HepG2 (cell line): ENCODE measurements around the gene ZNF486. TPM values are rescaled to one million over a fixed set of nuclear protein-coding genes. Genes with fewer than 3 reads are reported as not detected.
"Not testable (repeated sequence)": the region's sequence is repeated elsewhere in the genome, so short reads cannot be mapped to it uniquely, and the experiment has no call there.

Experiments
- ATAC-seq: fragments of 200-7000 bp; cut with Tn5 transposase; 3 replicates; pipeline ENCODE4 v1.9.1; 2020; ENCODE audit warnings: mild to moderate bottlenecking, moderate library complexity
- BruUV-seq: library from RNA; stranded (reverse); fragments of 400-500 nt; replicated peaks from 2 replicates; lab custom pipeline; 2021; lab: Mats Ljungman, UMichigan
- CTCF ChIA-PET: fragments of 300-600 bp; formaldehyde crosslinking; extraction: SDS; loops from one replicate; lab custom pipeline; 2021; ENCODE audit warnings: low total read pairs, inconsistent platforms, low intra/inter-chr PET ratio; lab: Yijun Ruan, JAX
- POLR2A ChIA-PET: fragments of 350-600 bp; sonication (Branson Sonifier 250); formaldehyde crosslinking; loops from one replicate; lab custom pipeline; 2020; ENCODE audit warnings: antibody characterized with exemption, inconsistent platforms; lab: Yijun Ruan, JAX
- DNase-seq: peaks from one replicate; pipeline ENCODE4 v3.0.0-alpha.2; 2015; ENCODE audit warnings: low spot score
- FAIRE-seq: peaks from 3 replicates; lab custom pipeline; 2011; peaks lifted over from hg19 to GRCh38; lab: Jason Lieb, UNC
- H2AFZ ChIP-seq: one replicate; pipeline ENCODE4 v1.6.1; 2011; ENCODE audit warnings: low read length, inconsistent platforms
- H3K27ac ChIP-seq: fragments of 300-600 bp; 3 replicates; pipeline ENCODE4 v1.8.0; 2011; ENCODE audit warnings: mixed run types, mild to moderate bottlenecking, mixed read lengths, low read length, inconsistent platforms; ENCODE audit not compliant: insufficient read depth; ENCODE audit errors: extremely low read length
- H3K27me3 ChIP-seq, 2 experiments: fragments of 200-600 bp in 1 of 2; 2 replicates in 1 of 2; 3 replicates in 1 of 2; pipeline versions ENCODE4 v1.6.0 to v1.8.0; 2011; ENCODE audit warnings: low read length in 2 of 2, mild to moderate bottlenecking in 2 of 2, moderate library complexity in 2 of 2, inconsistent platforms in 1 of 2; ENCODE audit not compliant: insufficient read depth in 2 of 2, control insufficient read depth in 1 of 2
- H3K36me3 ChIP-seq, 2 experiments: fragments of 200-600 bp in 1 of 2; replicated peaks in 1 of 2; 2 replicates in 1 of 2; 3 replicates in 1 of 2; pipeline versions ENCODE4 v1.5.1 to v1.8.0; 2011; ENCODE audit warnings: low read length in 2 of 2, inconsistent platforms in 1 of 2; ENCODE audit not compliant: insufficient read depth in 2 of 2, control insufficient read depth in 1 of 2
- H3K4me1 ChIP-seq: 2 replicates; pipeline ENCODE4 v1.5.1; 2012; ENCODE audit warnings: low read length, inconsistent platforms; ENCODE audit not compliant: insufficient read depth
- H3K4me2 ChIP-seq: 2 replicates; pipeline ENCODE4 v1.6.0; 2011; ENCODE audit warnings: low read depth, low read length, inconsistent platforms
- H3K4me3 ChIP-seq, 3 experiments: fragments of 200-600 bp in 1 of 3; sonication (generic), shearing (Covaris generic) in 1 of 3; replicated peaks in 1 of 3; 2 replicates each; pipeline ENCODE4 v1.5.1; 2011 to 2016; ENCODE audit warnings: low read length in 3 of 3, inconsistent platforms in 2 of 3, low read depth in 2 of 3, mild to moderate bottlenecking in 2 of 3, control low read depth in 1 of 3, mixed read lengths in 1 of 3; ENCODE audit not compliant: insufficient read depth in 1 of 3
- H3K79me2 ChIP-seq: one replicate; pipeline ENCODE4 v1.6.1; 2011; ENCODE audit warnings: low read length, inconsistent platforms; ENCODE audit not compliant: insufficient read depth
- H3K9ac ChIP-seq: 2 replicates; pipeline ENCODE4 v1.6.0; 2011; ENCODE audit warnings: mild to moderate bottlenecking, low read depth, low read length, inconsistent platforms; ENCODE audit not compliant: insufficient read depth
- H3K9me3 ChIP-seq: 2 replicates; pipeline ENCODE4 v1.5.1; 2012; ENCODE audit warnings: mild to moderate bottlenecking, low read length
- H4K20me1 ChIP-seq: 2 replicates; pipeline ENCODE4 v1.6.0; 2011; ENCODE audit warnings: inconsistent platforms, mild to moderate bottlenecking, low read length, moderate library complexity; ENCODE audit not compliant: insufficient read depth
- ATF1 ChIP-seq: IDR thresholded peaks from 2 replicates; pipeline ENCODE4 v1.6.1; 2016; ENCODE audit warnings: mild to moderate bottlenecking, control low read depth
- PAWR ChIP-seq: sonication (generic); formaldehyde crosslinking; IDR thresholded peaks from 2 replicates; pipeline ENCODE4 v1.4.0; 2020; ENCODE audit warnings: missing genetic modification reagents, mild to moderate bottlenecking, borderline replicate concordance
- ZMYM3 ChIP-seq: sonication (generic); formaldehyde crosslinking; IDR thresholded peaks from 2 replicates; pipeline ENCODE4 v1.5.1; 2020; ENCODE audit warnings: mild to moderate bottlenecking, missing genetic modification reagents
- ZNF282 ChIP-seq: fragments of 450-650 bp; IDR thresholded peaks from 2 replicates; pipeline ENCODE4 v1.6.1; 2018; ENCODE audit not compliant: partially characterized antibody
- ZNF407 ChIP-seq: sonication (generic); formaldehyde crosslinking; IDR thresholded peaks from one replicate; pipeline ENCODE4 v1.5.1; 2020; ENCODE audit warnings: mild to moderate bottlenecking, missing genetic modification reagents; ENCODE audit errors: not compliant biosample characterization
- WGBS: methylation state at CpG from one replicate; pipeline ENCODE4 v1.1.6; 2017; ENCODE audit warnings: low lambda C conversion rate; 5-methylcytosine and 5-hydroxymethylcytosine counted together
- in situ Hi-C: cut with HindIII; loops from 2 replicates; pipeline ENCODE4 v1.10.0; 2017; ENCODE audit warnings: low pct_unique_long_range_greater_than_20kb; ENCODE audit not compliant: extremely low pct_ligation_motif_present
- intact Hi-C: fragments of 100-400 bp; cut with micrococcal nuclease; formaldehyde crosslinking; loops from one replicate; pipeline ENCODE4 v1.10.0; 2022; ENCODE audit not compliant: unreplicated experiment
- polyA plus RNA-seq, 8 experiments: library from polyadenylated mRNA; depleted of rRNA in 3 of 8; stranded (reverse) in 7 of 8; unstranded in 1 of 8; fragments of >200 nt; fragmentation: Illumina TruSeq in 4 of 8; extraction: Trizol in 4 of 8; gene quantifications; 2 replicates each; pipeline versions ENCODE4 v1.2.1 to v1.2.3, GENCODE V29; 2011 to 2016; ENCODE audit warnings: low read depth in 4 of 8, missing spikeins in 1 of 8, mixed read lengths in 1 of 8; ENCODE audit not compliant: insufficient read depth in 1 of 8
- total RNA-seq, 5 experiments: library from RNA; depleted of rRNA; stranded (reverse); fragments of >200 nt; fragmentation: Illumina TruSeq; extraction: Trizol; gene quantifications; 2 replicates each; pipeline ENCODE4 v1.2.3, GENCODE V29; 2016; ENCODE audit warnings: low read depth in 1 of 5

The ZNF486 gene
- total and polyA plus RNA-seq, 2 of the 13 experiments (the other 11 are each of a cell fraction or from before 2014, with no cell fraction given): 0.70 to 2.1 TPM

GRCh38 chr19:20171285-20171684, 4.3 kb downstream of the ZNF486 start (continued):
- TF ChIP-seq ZMYM3 (no peak), ZNF407 (CRISPR knock-in tag) (no peak), ZNF282 (no peak), ATF1 (no peak), PAWR (CRISPR knock-in tag) (no peak)
- TF ChIP-seq, all 625 proteins: peak for 0

- H3K36me3 ChIP-seq, H2AFZ ChIP-seq, H3K27ac ChIP-seq, H3K4me2 ChIP-seq, FAIRE-seq, H3K4me3 ChIP-seq, BruUV-seq, in situ Hi-C loops, H4K20me1 ChIP-seq, intact Hi-C loops, ATAC-seq, H3K9ac ChIP-seq, H3K4me1 ChIP-seq, H3K79me2 ChIP-seq, H3K27me3 ChIP-seq, CTCF ChIA-PET, POLR2A ChIA-PET, DNase-seq: not testable (repeated sequence)
- peaks cover 57% of the 10 kb centered on the region; the same call in 1 of the 2 replicates for H3K9me3 ChIP-seq
- WGBS: 79% methylated on average over 4 of the region's 28 CpGs
These were observed 8.8 kb downstream of the ZNF486 start for GRCh38 chr19:20175848-20176247.

- POLR2A ChIA-PET, DNase-seq, intact Hi-C loops, in situ Hi-C loops, H2AFZ ChIP-seq, H3K79me2 ChIP-seq, H4K20me1 ChIP-seq, H3K4me1 ChIP-seq, H3K9ac ChIP-seq, CTCF ChIA-PET, H3K27ac ChIP-seq, H3K4me3 ChIP-seq, H3K4me2 ChIP-seq, H3K27me3 ChIP-seq, H3K36me3 ChIP-seq, FAIRE-seq, BruUV-seq, ATAC-seq: not testable (repeated sequence)
- peaks cover 56% of the 10 kb centered on the region for H3K9me3 ChIP-seq
These were observed 12.9 kb downstream of the ZNF486 start for GRCh38 chr19:20179956-20180355.
